Thyroid gland (tissue), 4 donors: ENCODE measurements around the gene C19orf81.

Experiments
- CTCF ChIP-seq, 6 experiments: fragments of 200-600 bp in 3 of 6; fragments of 450-650 bp in 3 of 6; sonication (generic) in 3 of 6; IDR thresholded peaks; one replicate each; pipeline ENCODE4 v1.5.1; 2016 to 2019; ENCODE audit warnings: antibody characterized with exemption in 6 of 6, mild to moderate bottlenecking in 2 of 6, inconsistent platforms in 1 of 6, moderate library complexity in 1 of 6
- POLR2A ChIP-seq, 2 donors: fragments of 450-650 bp; IDR thresholded peaks; one replicate each; pipeline ENCODE4 v1.6.1; 2017; ENCODE audit warnings: antibody characterized with exemption in 2 of 2, mild to moderate bottlenecking in 2 of 2, moderate library complexity in 1 of 2

DNA sequence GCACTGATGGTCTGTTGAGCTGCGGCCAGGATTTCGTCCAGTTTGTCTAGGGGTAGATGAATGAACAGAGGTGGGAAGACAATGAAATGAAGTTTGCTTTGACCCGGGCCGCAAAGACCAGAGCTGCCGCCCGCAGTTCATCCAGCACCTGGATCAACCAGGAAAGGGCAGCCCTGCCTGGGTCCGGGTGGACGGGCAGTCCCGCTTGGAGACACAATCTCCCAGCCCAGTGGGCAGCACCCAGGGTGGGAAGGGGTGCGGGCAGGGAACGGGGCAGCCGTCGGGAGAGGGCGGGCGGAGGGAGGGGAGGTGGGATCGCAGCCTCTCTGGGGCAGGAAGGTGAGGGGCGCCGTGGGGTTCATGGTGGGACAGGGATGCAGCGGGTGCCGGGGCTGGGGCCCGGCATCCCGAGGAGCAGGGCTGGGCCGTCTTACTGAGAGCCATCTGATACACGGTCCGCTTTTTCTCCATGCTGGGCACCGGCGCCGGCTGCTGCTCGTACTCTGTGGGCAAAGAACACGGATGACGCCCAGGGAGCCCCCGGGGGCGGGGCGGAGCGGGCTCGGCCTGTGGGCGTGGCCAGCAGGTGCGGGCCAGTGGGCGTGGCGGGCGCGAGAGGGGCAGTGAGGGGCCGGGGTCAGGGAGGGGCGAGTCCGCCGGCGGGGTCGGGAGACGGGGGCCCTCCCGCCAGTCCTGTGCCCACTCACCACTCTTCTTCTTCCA, 37.2 kb downstream of the C19orf81 start:
- TF ChIP-seq CTCF (IDR thresholded peaks at IDR 0.05): no peak
- TF ChIP-seq POLR2A (IDR thresholded peaks at IDR 0.05): no peak
